ES-I3 (cell line): ENCODE measurements around the gene CRYGB.

Experiments used
- H3K36me3 ChIP-seq: 2 replicates; pipeline ENCODE4 v1.6.1; 2013; ENCODE audit warnings: mild to moderate bottlenecking, low read length, control low read depth, moderate library complexity; ENCODE audit not compliant: insufficient read depth
- H3K4me1 ChIP-seq: 2 replicates; pipeline ENCODE4 v1.6.1; 2013; ENCODE audit warnings: mild to moderate bottlenecking, control low read depth, low read length; ENCODE audit not compliant: insufficient read depth
- H3K9ac ChIP-seq: 2 replicates; pipeline ENCODE4 v1.6.1; 2013; ENCODE audit warnings: low read depth, mild to moderate bottlenecking, low read length, moderate library complexity
- H3K9me3 ChIP-seq: 2 replicates; pipeline ENCODE4 v1.6.1; 2013; ENCODE audit warnings: mild to moderate bottlenecking, low read length, moderate library complexity; ENCODE audit not compliant: control insufficient read depth, insufficient read depth

The CRYGB gene, protein sequence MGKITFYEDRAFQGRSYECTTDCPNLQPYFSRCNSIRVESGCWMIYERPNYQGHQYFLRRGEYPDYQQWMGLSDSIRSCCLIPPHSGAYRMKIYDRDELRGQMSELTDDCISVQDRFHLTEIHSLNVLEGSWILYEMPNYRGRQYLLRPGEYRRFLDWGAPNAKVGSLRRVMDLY

DNA sequence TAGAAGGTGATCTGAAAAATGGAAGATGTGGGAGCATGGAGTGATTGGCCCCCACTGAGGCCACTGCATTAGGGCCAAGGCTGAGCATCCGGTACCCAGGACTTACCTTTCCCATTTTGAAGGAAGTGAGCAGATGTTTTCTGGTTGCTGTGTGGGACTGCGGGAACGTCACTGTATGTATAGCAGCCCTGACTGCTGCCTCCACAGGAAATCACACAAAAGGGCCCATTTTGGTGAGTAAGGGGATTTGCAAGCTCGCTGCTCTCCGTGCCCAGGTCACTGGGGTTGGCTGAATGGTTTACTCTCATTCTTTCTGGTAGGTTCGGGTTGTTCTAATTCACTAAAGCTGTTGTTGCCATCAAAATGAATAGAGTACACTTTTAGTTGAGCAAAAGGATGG lies at the start of gene CRYGB:
TSS of gene CRYGB (minus strand) at position 153 of the 400 bp plus-strand sequence. CDS start at position 115, 38 bp downstream.
- H3K36me3 ChIP-seq: no peaks in the 10 kb centered on the region
- H3K4me1 ChIP-seq: peaks cover 12% of the 10 kb centered on the region
- no peaks in the 10 kb centered on the region for H3K9me3 ChIP-seq
- H3K9ac ChIP-seq: no peak within 1 kb of the TSS

DNA sequence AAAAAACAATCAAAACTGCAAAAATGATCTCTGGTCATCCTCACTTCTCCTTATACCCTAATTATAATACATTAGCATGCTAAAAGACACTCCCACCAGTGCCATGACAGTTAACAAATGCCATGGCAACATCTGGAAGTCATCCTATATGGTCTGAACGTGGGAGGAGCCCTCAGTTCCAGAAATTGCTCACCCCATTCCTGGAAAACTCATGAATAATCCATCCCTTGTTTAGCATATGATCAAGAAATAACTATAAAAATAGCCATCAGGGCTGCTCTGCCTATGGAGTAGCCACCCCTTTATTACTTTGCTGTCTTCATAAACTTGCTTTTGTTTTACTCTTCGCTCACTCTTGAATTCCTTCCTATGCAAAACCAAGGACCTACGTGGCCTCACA lies 49.6 kb upstream of the CRYGB start:
- H3K9ac ChIP-seq: no peak overlapping the region

DNA sequence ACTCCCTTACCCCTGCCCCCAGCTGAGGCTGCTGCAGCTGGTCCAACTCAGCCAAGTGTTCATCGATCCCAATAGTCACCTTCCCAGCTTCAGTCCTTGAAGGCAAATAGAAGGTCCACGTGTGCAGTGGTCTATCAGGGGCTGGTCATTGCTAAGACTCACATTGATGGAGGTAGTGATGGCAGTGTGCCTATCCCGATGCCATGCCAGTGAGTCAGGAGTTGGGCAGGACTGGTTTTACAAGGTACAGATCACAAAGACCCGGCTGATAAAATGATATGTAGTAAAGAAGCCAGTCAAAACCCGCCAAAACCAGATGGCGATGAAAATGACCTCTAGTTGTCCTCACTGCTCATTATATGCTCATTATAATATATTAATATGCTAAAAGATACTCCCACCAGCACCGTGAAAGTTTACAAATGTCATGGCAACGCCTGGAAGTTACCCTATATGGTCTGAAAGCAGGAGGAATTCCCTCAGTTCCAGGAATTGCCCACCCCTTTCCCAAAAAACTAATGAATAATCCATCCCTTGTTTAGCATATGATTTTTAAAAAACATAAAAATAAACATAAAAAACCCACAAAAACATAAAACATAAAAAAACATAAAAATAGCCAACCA lies 46.8 kb upstream of the CRYGB start:
- no peaks in the 10 kb centered on the region; the same call in 1 of the 2 replicates for H3K4me1 ChIP-seq
- no peaks in the 10 kb centered on the region for H3K36me3 ChIP-seq
- no peaks in the 10 kb centered on the region for H3K9me3 ChIP-seq
- H3K9ac ChIP-seq: no peak overlapping the region

More for the DNA sequence above, 49.6 kb upstream of the CRYGB start:
- no peaks in the 10 kb centered on the region for H3K36me3 ChIP-seq
- H3K4me1 ChIP-seq: no peaks in the 10 kb centered on the region
- H3K9me3 ChIP-seq: no peaks in the 10 kb centered on the region

DNA sequence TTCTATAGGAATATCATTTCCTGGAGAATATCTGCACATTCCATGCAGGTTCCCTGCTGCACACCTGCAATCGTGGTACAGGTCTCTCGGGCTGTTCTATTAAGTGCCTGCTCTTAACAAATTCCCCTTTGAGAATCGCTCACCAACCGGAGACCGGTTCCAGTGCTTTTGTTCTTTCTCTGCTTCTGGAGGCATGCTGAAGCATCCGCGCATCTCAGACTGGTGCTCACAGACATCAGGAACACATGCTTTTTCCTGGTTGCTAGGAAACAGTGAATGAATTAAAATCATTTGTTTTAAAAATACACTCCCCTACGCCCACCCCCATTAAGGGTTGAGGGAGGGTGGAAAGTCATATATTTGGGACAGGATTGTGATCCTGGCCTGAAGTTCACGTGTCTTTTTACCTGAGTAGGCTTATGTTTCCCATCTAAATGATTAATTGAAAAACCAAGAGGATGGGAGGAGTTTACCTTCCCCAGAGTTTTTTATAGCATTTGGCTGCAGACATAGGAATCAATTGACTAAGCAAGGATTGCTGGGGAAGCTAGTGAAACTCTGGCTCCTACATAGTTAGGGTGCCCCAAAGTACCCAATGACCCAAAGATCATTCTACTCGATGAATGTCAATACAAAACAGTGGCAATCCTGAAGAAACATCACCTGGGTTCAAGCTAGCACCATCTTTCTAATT lies 44.0 kb upstream of the CRYGB start, which contains the start of gene C2orf80:
TSS of gene C2orf80 (minus strand) at position 221 of the 694 bp plus-strand sequence. CDS start 3,044 bp downstream, outside the sequence.
- Histone ChIP-seq H3K4me1 (peaks cover 15% of the 10 kb centered on the region; the same call in 1 of the 2 replicates), H3K9me3 (no peaks in the 10 kb centered on the region), H3K36me3 (no peaks in the 10 kb centered on the region)

DNA sequence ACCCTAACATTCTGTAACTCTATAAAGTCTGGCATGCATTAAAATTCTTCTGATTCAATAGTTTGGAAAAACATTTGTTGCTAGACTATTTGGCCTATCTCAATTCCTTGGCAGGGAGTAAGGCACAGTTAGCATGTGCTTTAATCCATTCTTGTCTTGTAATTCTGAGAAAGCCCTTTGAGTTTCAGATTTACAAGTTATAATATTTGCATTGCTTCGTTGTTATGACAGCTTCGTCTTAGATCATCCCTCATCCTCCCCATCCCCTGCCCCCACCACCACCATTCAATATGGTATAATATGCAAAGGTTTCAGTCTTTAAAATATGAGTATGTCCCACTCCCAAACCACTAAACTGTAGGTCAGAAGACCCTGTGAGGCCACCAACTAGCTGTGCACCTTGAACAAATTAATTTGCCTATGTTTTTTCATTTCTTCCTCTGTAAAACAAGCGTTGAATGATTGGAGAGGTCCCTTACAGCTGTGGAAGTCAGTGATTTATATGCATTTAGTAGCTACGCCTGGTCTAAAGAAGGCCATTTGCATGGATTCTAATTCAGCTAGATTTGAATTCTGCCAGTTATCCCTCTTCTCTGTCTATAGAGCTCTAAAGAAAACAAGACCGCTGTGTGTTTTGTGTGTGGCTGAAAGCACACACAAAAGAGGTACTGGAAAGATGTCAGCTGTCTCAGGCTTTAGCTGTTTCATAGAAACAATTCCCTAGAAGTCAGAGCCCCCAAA lies 43.3 kb upstream of the CRYGB start:
- no peaks in the 10 kb centered on the region for H3K36me3 ChIP-seq
- H3K4me1 ChIP-seq: peaks cover 22% of the 10 kb centered on the region; the same call in 1 of the 2 replicates
- no peak overlapping the region for H3K9ac ChIP-seq
- no peaks in the 10 kb centered on the region for H3K9me3 ChIP-seq

More for the DNA sequence above, 44.0 kb upstream of the CRYGB start, which contains the start of gene C2orf80:
- H3K9ac ChIP-seq: no peak within 1 kb of the TSS

DNA sequence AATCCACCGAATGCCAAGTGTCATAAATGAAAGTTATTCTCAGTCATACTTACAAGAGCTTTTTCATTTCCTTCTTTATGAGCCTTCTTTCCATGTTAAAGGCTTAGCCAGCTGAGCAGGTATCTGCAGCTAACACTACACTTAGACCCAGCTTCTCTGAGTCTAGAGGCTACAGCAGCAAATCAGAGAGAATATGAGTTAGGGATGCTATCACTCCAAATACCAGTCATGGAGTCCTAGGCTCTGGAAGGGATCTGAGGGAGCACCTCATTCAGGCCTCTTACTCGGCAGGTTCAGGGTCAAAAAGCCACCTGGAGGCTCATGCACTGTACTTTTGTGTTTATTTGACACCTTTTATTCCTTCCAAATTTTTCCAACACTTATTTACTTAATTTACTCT lies 40.9 kb upstream of the CRYGB start:
- no peaks in the 10 kb centered on the region for H3K9me3 ChIP-seq
- H3K4me1 ChIP-seq: peaks cover 22% of the 10 kb centered on the region; the same call in 1 of the 2 replicates

DNA sequence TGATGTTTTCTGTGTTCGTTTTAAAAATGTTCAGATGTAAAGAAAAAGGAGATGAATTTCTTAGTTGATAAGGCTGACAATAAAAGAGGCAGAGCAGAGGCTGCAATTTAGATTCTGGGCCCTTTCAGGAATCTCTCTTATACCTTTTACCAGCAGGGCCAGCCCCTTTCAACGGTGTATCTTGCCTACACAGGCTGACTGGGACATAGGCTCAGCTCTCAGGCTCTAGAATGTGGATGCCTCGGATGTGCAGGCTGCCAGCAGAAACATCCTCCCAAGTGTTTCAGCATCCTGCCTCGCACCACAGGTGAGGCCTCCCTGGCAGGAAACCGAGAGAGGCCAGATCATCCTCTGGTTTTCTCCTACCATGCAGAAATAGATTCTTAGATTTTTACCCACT lies 40.5 kb upstream of the CRYGB start:
- Histone ChIP-seq H3K9me3 (no peaks in the 10 kb centered on the region), H3K9ac (no peak overlapping the region), H3K4me1 (peaks cover 22% of the 10 kb centered on the region; the same call in 1 of the 2 replicates)

More for the DNA sequence above, 40.9 kb upstream of the CRYGB start:
- no peaks in the 10 kb centered on the region for H3K36me3 ChIP-seq
- H3K9ac ChIP-seq: no peak overlapping the region

DNA sequence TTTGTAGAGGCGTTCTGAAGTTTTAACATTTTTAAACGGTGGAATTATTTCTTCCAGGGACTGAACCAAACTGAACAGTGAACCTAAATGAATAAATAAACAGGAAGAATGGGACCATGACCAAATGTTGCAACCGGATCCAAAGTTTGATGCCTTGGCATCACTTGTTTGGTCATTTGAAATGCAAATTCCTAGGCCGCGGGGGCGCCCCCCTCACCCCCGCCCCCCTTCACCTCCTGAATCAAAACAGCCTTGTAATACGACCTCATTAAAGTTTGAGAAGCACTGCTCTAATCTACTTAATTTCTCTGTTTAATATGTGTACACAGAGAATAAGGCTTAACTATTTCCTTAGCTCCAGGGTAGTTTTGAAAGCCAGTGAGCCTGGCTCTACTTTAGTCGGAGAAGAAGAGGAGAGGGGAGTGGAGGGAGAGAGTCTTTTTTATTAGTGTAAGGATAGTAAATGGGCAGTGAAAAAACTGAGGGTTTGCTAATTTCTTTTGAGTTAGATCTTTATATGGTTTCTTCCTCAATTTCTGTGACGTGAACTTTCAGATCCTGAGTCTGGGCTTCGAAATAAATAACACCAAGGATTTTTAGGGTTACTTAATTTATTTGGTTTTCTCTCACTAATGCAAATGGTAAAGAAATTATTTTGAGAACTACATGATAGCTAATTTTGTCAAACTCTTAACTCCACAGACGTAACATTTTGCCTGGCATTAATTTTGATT lies 38.2 kb upstream of the CRYGB start:
- Histone ChIP-seq H3K9me3 (no peaks in the 10 kb centered on the region), H3K36me3 (no peaks in the 10 kb centered on the region), H3K9ac (peak overlapping the region; percentile 44), H3K4me1 (peaks cover 25% of the 10 kb centered on the region; the same call in 1 of the 2 replicates)

More for the DNA sequence above, 40.5 kb upstream of the CRYGB start:
- H3K36me3 ChIP-seq: no peaks in the 10 kb centered on the region

DNA sequence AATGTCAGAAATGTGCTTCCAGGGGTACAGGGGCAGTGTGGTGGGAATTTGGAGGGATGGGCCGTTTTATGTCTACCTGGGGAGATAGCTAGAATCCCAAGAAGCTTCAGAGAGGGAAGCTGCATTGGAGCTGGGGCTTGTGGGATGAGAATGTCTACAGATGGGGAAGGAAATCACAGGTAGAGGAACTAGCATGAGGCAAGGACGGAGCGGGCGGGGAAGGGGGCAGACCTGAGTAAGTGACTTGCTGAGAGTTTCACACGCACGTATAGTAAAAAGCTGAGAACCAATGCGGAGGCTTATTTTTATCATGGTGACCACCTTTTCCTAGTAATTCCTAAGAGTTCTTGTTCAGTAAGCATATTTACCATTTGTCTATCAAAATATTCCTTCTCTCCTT lies 37.6 kb upstream of the CRYGB start:
- Histone ChIP-seq H3K36me3 (no peaks in the 10 kb centered on the region), H3K9me3 (no peaks in the 10 kb centered on the region), H3K9ac (peak overlapping the region; percentile 44; the same call in 1 of the 2 replicates), H3K4me1 (peaks cover 25% of the 10 kb centered on the region; the same call in 1 of the 2 replicates)

DNA sequence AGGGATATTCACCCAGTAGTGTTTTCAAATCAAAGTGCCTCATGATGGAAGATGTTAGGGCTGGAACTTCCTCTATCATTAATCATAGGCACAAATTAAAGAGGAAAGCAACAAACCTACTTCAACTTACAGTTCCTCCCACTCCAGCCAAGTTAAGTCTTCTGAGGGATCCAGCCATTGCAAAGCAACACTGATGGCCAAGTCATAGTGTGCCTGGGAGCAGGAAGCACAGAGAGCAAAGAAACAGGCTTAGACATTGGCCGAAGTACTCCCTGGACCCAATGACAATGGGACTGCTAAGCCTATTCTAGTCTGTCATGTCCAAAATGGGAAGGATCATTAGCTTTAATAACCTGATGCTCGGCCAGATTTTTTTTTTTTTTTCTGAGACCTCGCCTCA lies 36.9 kb upstream of the CRYGB start:
- Histone ChIP-seq H3K9ac (no peak overlapping the region), H3K4me1 (peaks cover 25% of the 10 kb centered on the region; the same call in 1 of the 2 replicates), H3K9me3 (no peaks in the 10 kb centered on the region), H3K36me3 (no peaks in the 10 kb centered on the region)

DNA sequence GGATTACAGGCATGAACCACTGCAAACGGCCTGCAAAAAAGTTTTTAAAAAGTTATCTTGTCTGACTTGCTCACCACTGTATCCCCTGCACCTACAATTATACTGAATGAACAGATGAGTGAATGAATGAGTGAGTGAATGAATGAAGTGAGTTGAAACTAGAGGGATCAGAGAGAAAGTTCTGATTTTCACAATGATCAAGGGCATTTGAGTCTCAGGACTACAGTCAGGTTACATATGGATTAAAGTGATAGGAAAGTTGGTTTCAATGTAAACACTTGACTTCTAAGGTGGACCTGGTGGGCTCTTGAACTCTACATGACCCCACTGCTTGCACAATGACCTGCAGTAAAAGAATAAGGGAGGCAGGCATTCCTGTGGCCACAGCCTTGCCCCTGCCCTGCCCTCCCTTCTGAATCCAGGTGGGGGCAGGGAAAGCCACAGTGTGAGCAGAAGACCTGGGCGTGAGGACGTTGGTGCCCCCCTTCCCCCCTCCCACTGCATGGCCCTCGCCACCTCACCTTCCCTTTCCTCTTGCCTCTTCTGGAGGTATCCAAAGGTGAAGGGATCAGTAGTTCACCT lies 33.2 kb upstream of the CRYGB start:
- Histone ChIP-seq H3K9ac (no peak overlapping the region), H3K9me3 (no peaks in the 10 kb centered on the region), H3K4me1 (0 out of 2 replicates have a peak, but pooled peaks cover 3% of the 10 kb centered on the region), H3K36me3 (no peaks in the 10 kb centered on the region)

DNA sequence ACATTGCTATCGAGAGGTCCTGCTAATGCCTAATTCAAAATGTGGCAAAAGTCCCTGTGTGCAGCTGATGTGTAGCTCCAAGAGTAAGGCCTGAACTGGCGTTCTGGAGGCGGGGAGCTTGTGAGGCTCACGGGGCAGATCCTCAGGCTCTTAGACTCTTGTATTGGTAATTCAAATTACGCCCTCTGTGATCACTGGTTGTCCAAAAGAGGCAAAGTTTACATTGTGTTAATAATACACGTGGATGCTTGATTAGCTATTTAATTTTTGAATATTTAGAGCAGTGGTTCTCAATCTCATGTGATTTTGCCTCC lies 29.8 kb upstream of the CRYGB start:
- H3K36me3 ChIP-seq: no peaks in the 10 kb centered on the region
- no peak overlapping the region for H3K9ac ChIP-seq
- H3K4me1 ChIP-seq: 0 out of 2 replicates have a peak, but pooled peaks cover 3% of the 10 kb centered on the region
- H3K9me3 ChIP-seq: no peaks in the 10 kb centered on the region

DNA sequence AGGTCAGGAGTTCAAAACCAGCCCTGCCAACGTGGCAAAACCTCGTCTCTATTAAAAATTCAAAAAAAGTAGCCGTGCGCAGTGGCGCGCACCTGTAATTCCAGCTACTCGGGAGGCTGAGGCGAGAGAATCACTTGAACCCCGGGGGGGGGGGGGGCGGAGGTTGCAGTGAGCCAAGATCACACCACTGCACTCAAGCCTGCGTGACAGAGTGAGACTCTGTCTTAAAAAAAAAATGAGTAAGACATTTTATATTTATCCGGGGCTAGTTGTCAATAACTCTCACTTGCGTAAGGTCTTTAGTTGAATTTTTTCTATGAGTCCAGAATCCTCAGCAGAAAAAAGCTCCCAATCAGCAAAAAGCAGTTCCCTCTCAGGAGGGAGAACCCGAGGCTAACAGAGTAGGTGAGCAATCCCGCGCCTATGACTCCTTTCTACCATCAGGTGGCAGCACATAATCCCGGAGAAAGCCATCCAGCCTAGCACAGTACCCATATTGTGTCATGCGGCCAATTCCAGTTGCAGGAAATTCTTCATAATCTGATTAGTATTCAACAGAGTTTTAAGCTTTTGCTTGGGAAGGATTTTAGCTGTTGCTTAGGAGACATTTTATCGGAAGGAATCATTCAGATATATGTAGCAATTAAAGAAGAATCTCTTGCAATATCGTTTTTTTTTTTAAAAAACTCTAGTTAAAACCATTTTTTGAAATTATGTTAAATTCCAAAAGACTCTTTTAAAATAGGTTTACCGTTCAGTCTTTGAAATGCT lies 29.3 kb upstream of the CRYGB start:
- Histone ChIP-seq H3K9ac (no peak overlapping the region), H3K36me3 (no peaks in the 10 kb centered on the region)

More for the DNA sequence above, 29.3 kb upstream of the CRYGB start:
- H3K9me3 ChIP-seq: no peaks in the 10 kb centered on the region
- 0 out of 2 replicates have a peak, but pooled peaks cover 3% of the 10 kb centered on the region for H3K4me1 ChIP-seq
